Mucosa of stomach (tissue), 1 donor: Measurements from ENCODE around the gene TMEM69.
"Not testable (repeated sequence)": the region's sequence is repeated elsewhere in the genome, so short reads cannot be mapped to it uniquely, and the experiment has no call there.

Experiments
- H3K27me3 ChIP-seq: one replicate; pipeline ENCODE4 v1.7.0; 2013; ENCODE audit warnings: mild to moderate bottlenecking, low read length; ENCODE audit not compliant: control insufficient read depth, insufficient read depth
- H3K36me3 ChIP-seq: one replicate; pipeline ENCODE4 v1.7.0; 2013; ENCODE audit warnings: low read length; ENCODE audit not compliant: control insufficient read depth, insufficient read depth
- H3K4me1 ChIP-seq: one replicate; pipeline ENCODE4 v1.7.0; 2013; ENCODE audit warnings: mild to moderate bottlenecking, low read length; ENCODE audit not compliant: control insufficient read depth, insufficient read depth
- H3K4me3 ChIP-seq: one replicate; pipeline ENCODE4 v1.7.0; 2013; ENCODE audit warnings: low read length
- H3K9ac ChIP-seq: one replicate; pipeline ENCODE4 v1.7.0; 2013; ENCODE audit warnings: mild to moderate bottlenecking, low read length, moderate library complexity
- H3K9me3 ChIP-seq: one replicate; pipeline ENCODE4 v1.7.0; 2013; ENCODE audit warnings: mild to moderate bottlenecking, low read length, moderate library complexity; ENCODE audit not compliant: control insufficient read depth
- donor health status: Pancreatic carcinoma.

The TMEM69 gene

GRCh38 chr1:45666836-45667235 lies 21.1 kb upstream of the TMEM69 start:
- no peak overlapping the region for H3K4me3 ChIP-seq
- no peaks in the 10 kb centered on the region for H3K36me3 ChIP-seq
- no peak overlapping the region for H3K9ac ChIP-seq
- H3K4me1 ChIP-seq: peaks cover 8% of the 10 kb centered on the region
- no peaks in the 10 kb centered on the region for H3K9me3 ChIP-seq
- no peaks in the 10 kb centered on the region for H3K27me3 ChIP-seq

DNA sequence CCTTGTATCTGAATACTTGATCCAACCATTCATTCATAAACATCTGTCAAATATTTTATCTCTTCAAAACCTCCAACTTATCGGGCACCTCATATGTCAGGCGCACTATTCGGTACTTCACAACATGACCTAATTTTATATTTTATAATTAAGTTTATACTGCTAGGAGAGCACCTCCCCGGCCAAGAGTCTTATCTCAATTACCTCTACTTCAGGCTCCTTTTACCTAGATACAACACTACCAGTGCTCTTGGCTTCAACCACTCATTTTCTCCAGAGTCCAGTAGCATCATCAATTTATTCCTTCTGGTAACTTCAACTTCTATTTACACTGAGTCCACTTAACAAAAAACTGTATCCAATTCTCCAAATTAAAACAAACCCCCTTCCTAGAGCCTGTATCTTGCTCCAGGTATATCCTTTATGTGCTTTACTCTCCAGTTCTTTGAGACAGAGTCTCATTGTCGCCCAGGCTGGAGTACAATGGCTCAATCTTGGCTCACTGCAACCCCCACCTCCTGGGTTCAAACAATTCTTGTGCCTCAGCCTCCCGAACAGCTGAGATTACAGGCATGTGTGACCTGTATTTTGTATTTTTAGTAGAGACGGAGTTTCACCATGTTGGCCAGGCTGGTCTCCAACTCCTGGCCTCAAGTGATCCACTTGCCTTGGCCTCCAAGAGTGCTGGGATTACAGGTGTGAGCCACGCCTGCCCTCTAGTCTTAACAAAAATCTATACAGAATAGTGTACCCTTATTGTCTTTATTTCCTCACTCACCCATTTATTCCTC lies 20.5 kb upstream of the TMEM69 start:
- Histone ChIP-seq H3K9ac (no peak overlapping the region), H3K4me3 (no peak overlapping the region), H3K9me3 (no peaks in the 10 kb centered on the region), H3K4me1 (peaks cover 8% of the 10 kb centered on the region), H3K36me3 (no peaks in the 10 kb centered on the region), H3K27me3 (no peaks in the 10 kb centered on the region)

DNA sequence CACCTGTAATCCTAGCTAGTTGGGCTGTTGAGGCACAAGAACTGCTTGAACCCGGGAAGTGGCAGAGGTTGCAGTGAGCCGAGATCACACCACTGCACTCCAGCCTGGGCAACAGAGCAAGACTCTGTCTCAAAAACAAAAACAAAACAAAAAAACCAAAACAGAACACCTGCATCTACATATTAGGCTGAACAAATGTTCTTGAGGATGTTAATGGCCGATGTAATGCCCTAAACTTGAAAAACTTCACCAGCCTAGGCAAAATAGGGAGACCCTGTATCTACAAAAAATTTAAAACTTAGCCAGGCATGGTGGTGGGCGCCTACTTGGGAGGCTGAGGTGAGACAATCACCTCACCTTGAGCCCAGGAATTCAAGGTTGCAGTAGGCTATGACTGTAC lies 19.5 kb upstream of the TMEM69 start:
- Histone ChIP-seq H3K27me3 (no peaks in the 10 kb centered on the region), H3K4me3 (no peak overlapping the region), H3K9ac (no peak overlapping the region), H3K4me1 (peaks cover 14% of the 10 kb centered on the region), H3K36me3 (no peaks in the 10 kb centered on the region), H3K9me3 (no peaks in the 10 kb centered on the region)

DNA sequence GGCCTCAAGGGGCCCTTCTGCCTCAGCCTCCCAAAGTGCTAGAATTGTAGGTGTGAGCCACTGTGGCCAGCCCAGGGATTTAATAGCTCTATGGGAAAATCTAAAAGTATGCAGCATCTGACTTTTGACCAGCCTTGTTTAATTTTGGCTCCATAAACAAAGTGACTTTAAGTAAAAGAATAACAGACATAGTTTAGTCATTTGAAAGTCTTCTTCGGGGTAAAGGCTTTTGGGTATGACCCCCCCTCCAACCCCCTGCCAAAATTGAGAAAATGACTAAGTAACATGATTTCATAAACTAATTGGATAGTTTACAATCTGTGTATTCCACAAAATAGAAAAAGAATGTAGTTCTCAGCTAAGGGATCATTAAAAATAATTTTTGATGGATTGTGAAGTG lies 18.6 kb upstream of the TMEM69 start:
- peaks cover 14% of the 10 kb centered on the region for H3K4me1 ChIP-seq
- H3K9ac ChIP-seq: no peak overlapping the region
- H3K27me3 ChIP-seq: no peaks in the 10 kb centered on the region
- H3K4me3 ChIP-seq: no peak overlapping the region
- no peaks in the 10 kb centered on the region for H3K36me3 ChIP-seq
- no peaks in the 10 kb centered on the region for H3K9me3 ChIP-seq

DNA sequence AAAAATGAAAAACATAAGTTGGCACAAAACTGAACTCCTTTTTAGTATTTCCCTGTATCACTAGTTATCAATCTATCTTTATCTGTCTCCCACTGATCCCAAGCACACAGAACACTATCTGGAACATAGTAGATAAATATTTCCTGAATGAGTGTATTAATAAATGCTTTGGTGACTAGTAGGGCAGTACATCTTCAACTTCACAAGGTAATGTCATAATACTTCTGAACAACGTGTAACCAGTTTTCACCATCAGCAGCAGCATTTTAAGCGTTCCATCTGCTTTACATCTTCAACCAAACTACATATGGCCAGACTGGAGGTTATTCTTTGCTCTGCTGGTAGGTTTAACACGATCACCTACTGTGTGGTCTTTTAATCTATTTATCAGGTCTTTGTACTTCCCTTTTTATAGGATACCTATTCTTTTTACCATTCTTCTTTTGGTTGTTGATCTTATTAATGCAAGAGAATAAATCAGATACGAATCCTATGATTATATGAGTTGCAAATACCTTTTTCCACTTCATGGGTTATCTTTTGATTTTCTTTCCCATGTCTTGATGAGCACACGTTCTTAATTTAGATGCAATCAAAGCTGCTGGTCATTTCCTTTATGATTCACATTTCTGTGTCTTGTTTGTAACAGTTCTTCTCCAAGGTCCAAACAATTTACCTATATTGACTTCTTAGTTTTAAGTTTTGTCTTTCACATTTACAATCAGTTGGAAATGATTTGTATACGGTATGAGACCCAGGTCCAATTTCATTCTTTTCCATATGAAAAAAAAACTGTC lies 17.9 kb upstream of the TMEM69 start:
- H3K9me3 ChIP-seq: no peaks in the 10 kb centered on the region
- H3K4me3 ChIP-seq: no peak overlapping the region
- peaks cover 14% of the 10 kb centered on the region for H3K4me1 ChIP-seq

DNA sequence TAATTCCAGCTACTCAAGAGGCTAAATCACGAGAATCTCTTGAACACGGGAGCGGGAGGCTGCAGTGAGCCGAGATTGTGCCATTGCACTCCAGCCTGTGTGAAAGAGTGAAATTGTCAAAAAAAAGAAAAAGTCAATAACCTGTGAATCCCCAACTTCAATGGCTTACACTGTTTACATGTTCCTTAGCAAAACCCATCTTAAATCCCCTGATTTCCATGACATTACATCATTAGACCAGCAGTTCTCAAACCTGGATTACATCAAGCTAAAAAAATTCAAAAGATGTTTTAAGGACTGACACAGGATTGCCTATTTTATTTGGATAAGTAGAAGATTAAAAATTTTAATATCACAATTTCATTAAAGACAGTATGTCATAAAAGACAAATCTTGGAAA lies 14.0 kb upstream of the TMEM69 start:
- Histone ChIP-seq H3K9ac (no peak overlapping the region), H3K9me3 (no peaks in the 10 kb centered on the region), H3K4me3 (no peak overlapping the region), H3K27me3 (no peaks in the 10 kb centered on the region), H3K4me1 (peaks cover 10% of the 10 kb centered on the region), H3K36me3 (no peaks in the 10 kb centered on the region)

More for the DNA sequence above, 17.9 kb upstream of the TMEM69 start:
- H3K27me3 ChIP-seq: no peaks in the 10 kb centered on the region
- H3K36me3 ChIP-seq: no peaks in the 10 kb centered on the region
- no peak overlapping the region for H3K9ac ChIP-seq

- Histone ChIP-seq H3K27me3 (no peaks in the 10 kb centered on the region), H3K9ac (no peak overlapping the region), H3K9me3 (no peaks in the 10 kb centered on the region), H3K4me1 (peaks cover 10% of the 10 kb centered on the region), H3K4me3 (no peak overlapping the region), H3K36me3 (no peaks in the 10 kb centered on the region)
Observed at GRCh38 chr1:45674478-45674877, 13.5 kb upstream of the TMEM69 start.

- not testable (repeated sequence) for H3K9me3 ChIP-seq, H3K9ac ChIP-seq, H3K27me3 ChIP-seq, H3K4me3 ChIP-seq, H3K36me3 ChIP-seq
- peaks cover 10% of the 10 kb centered on the region for H3K4me1 ChIP-seq
Observed at GRCh38 chr1:45676553-45676952, 11.4 kb upstream of the TMEM69 start.

GRCh38 chr1:45677751-45678245 lies 10.2 kb upstream of the TMEM69 start:
- no peak overlapping the region for H3K9ac ChIP-seq
- no peaks in the 10 kb centered on the region for H3K27me3 ChIP-seq
- H3K9me3 ChIP-seq: no peaks in the 10 kb centered on the region
- no peak overlapping the region for H3K4me3 ChIP-seq
- H3K36me3 ChIP-seq: no peaks in the 10 kb centered on the region
- peaks cover 10% of the 10 kb centered on the region for H3K4me1 ChIP-seq

GRCh38 chr1:45678489-45678888 lies 9.5 kb upstream of the TMEM69 start:
- H3K9ac ChIP-seq: no peak overlapping the region
- H3K9me3 ChIP-seq: no peaks in the 10 kb centered on the region
- peaks cover 5% of the 10 kb centered on the region for H3K4me1 ChIP-seq
- no peaks in the 10 kb centered on the region for H3K36me3 ChIP-seq
- no peaks in the 10 kb centered on the region for H3K27me3 ChIP-seq
- no peak overlapping the region for H3K4me3 ChIP-seq

GRCh38 chr1:45679123-45679522 lies 8.9 kb upstream of the TMEM69 start:
- H3K36me3 ChIP-seq: no peaks in the 10 kb centered on the region
- H3K9ac ChIP-seq: no peak overlapping the region
- no peak overlapping the region for H3K4me3 ChIP-seq
- peaks cover 4% of the 10 kb centered on the region for H3K4me1 ChIP-seq
- no peaks in the 10 kb centered on the region for H3K27me3 ChIP-seq
- no peaks in the 10 kb centered on the region for H3K9me3 ChIP-seq

- Histone ChIP-seq H3K9ac (no peak overlapping the region), H3K9me3 (no peaks in the 10 kb centered on the region), H3K4me3 (no peak overlapping the region), H3K36me3 (no peaks in the 10 kb centered on the region), H3K4me1 (peaks cover 6% of the 10 kb centered on the region), H3K27me3 (no peaks in the 10 kb centered on the region)
Observed at GRCh38 chr1:45682942-45683341, 5.0 kb upstream of the TMEM69 start.
